ENCODE measurements around the gene SSH2.

Gene SSH2

DNA sequence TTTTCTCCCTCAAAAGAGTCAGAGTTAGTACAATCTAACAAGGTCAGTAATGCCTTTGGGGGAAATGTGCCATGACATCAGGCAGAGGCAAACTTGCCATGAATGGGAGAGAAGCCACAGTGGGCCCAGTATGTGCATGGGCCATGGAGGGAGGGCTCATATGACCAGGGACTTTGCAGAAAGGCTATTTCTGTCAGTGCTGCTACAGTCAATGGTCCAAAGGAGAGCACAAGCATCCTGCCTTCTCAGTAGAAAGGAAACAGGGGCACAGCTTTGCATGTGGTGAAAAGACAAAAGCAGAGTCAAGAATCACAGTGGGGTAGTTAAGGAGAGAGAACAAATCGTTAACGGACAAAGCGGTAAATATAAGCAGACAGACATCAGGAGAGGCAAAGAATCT, 296.1 kb downstream of the SSH2 start:
- Histone ChIP-seq H3K9me3 (no peaks in the 10 kb centered on the region), H3K4me3 (no peak overlapping the region), H3K27me3 (no peaks in the 10 kb centered on the region), H3K4me1 (peaks cover 0 to 5% (median 2%) of the 10 kb centered on the region in 4 donors), H3K27ac (no peak overlapping the region), H3K36me3 (peaks cover 24 to 42% (median 37%) of the 10 kb centered on the region in 3 donors)
- intact Hi-C loops (cut with DNase I; ENCODE audit: low total_unique reads) = loop anchor here (2.0 kb wide), 1 partner anchor 49 kb away; no protein-coding TSS in a partner anchor
- no peak for TF ChIP-seq CTCF (IDR thresholded peaks at IDR 0.05)
- no peak for DNase-seq

DNA sequence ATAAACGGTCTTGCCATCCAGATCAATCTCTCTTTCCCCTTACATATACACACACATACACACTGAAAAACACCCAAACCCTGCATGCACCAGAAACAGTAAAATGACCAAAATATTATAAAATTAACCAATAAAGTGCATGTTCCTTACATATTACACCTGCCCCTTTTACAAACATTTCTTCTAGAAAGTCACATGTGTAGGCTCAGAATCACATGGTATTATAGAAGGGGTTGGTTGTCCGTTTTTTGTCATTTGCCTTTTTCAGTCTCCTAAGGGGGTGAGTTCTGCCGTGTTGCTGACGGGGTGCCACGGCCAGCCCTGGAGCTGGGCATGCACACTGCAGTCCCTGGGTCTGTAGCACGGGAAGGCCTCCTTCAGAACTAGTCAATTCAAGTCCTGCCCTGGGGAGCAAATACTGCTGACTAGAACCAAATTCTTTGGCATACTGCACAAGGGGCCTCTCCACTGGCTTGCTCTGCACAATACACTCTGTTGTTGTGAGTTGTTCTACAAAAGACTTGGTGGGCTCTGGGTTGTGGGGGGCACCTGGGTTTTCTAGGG, 299.3 kb downstream of the SSH2 start:
- intact Hi-C loops (cut with DNase I; ENCODE audit: low total_unique reads) = no loop called here
- TF ChIP-seq CTCF (IDR thresholded peaks at IDR 0.05) = no peak
- DNase-seq = no peak
- H3K27ac ChIP-seq = no peak overlapping the region
- no peak overlapping the region for H3K4me3 ChIP-seq
- H3K4me1 ChIP-seq = no peaks in the 10 kb centered on the region
- no peaks in the 10 kb centered on the region for H3K9me3 ChIP-seq
- peaks cover 15 to 33% (median 32%) of the 10 kb centered on the region in 3 donors for H3K36me3 ChIP-seq
- H3K27me3 ChIP-seq = no peaks in the 10 kb centered on the region

- no peaks in the 10 kb centered on the region for H3K9me3 ChIP-seq
- H3K4me3 ChIP-seq = no peak overlapping the region
- intact Hi-C loops (cut with DNase I; ENCODE audit: low total_unique reads) = no loop called here
- H3K27ac ChIP-seq = no peak overlapping the region
- no peak for DNase-seq
- H3K27me3 ChIP-seq = no peaks in the 10 kb centered on the region
- TF ChIP-seq CTCF (IDR thresholded peaks at IDR 0.05) = no peak
- H3K36me3 ChIP-seq = peaks cover 15 to 30% (median 26%) of the 10 kb centered on the region in 3 donors
- H3K4me1 ChIP-seq = peaks cover 0 to 6% (median 0%) of the 10 kb centered on the region in 4 donors
Measured at GRCh38 chr17:29629839-29630238, 300.2 kb downstream of the SSH2 start.

- DNase-seq = no peak
- intact Hi-C loops (cut with DNase I; ENCODE audit: low total_unique reads) = no loop called here
- TF ChIP-seq CTCF (IDR thresholded peaks at IDR 0.05) = no peak
Measured at GRCh38 chr17:29628644-29629043, 301.4 kb downstream of the SSH2 start.

GRCh38 chr17:29627951-29628350, 302.1 kb downstream of the SSH2 start:
- Histone ChIP-seq H3K4me3 (no peak overlapping the region), H3K4me1 (peaks cover 0 to 11% (median 3%) of the 10 kb centered on the region in 4 donors), H3K9me3 (no peaks in the 10 kb centered on the region), H3K27ac (no peak overlapping the region), H3K36me3 (peaks cover 15 to 23% (median 21%) of the 10 kb centered on the region in 3 donors), H3K27me3 (no peaks in the 10 kb centered on the region)
- no peak for TF ChIP-seq CTCF (IDR thresholded peaks at IDR 0.05)
- no peak for DNase-seq
- intact Hi-C loops (cut with DNase I; ENCODE audit: low total_unique reads) = no loop called here

More at GRCh38 chr17:29628644-29629043, 301.4 kb downstream of the SSH2 start:
- Histone ChIP-seq H3K4me3 (no peak overlapping the region), H3K27ac (no peak overlapping the region), H3K27me3 (no peaks in the 10 kb centered on the region), H3K4me1 (peaks cover 0 to 6% (median 0%) of the 10 kb centered on the region in 4 donors), H3K9me3 (no peaks in the 10 kb centered on the region), H3K36me3 (peaks cover 15 to 23% (median 21%) of the 10 kb centered on the region in 3 donors)

Measured in tibial artery (tissue), 4 donors.